ENCODE measurements around the gene NBEAL2.

- TF ChIP-seq TSHZ1 (tag by site-specific recombination; IDR thresholded peaks at IDR 0.05; ENCODE audit: borderline replicate concordance): no peak
- no peak for TF ChIP-seq ZFP37 (tag by site-specific recombination; IDR thresholded peaks at IDR 0.05)
- no peak for TF ChIP-seq PRDM1 (tag by site-specific recombination; IDR thresholded peaks at IDR 0.05)
- no peak for TF ChIP-seq CTCF (tag by site-specific recombination; IDR thresholded peaks at IDR 0.05)
- TF ChIP-seq ZNF248 (tag by site-specific recombination; IDR thresholded peaks at IDR 0.05): no peak
- TF ChIP-seq KLF9 (tag by site-specific recombination; IDR thresholded peaks at IDR 0.05; ENCODE audit: low read depth): no peak
- no peak for TF ChIP-seq ZNF274 (IDR thresholded peaks at IDR 0.05; ENCODE audit: low read length)
- TF ChIP-seq ZNF274 (tag by site-specific recombination; IDR thresholded peaks at IDR 0.05; ENCODE audit: borderline replicate concordance): no peak
- no peak for TF ChIP-seq ZNF121 (tag by site-specific recombination; IDR thresholded peaks at IDR 0.05)
- TF ChIP-seq YY1 (tag by site-specific recombination; IDR thresholded peaks at IDR 0.05): no peak
- TF ChIP-seq ZNF404 (tag by site-specific recombination; IDR thresholded peaks at IDR 0.05): no peak
These were observed 55.5 kb downstream of the NBEAL2 start for GRCh38 chr3:47034868-47035489.

All from HEK293 (cell line).